ENCODE data around the gene NCBP2. TPM values are rescaled to one million over a fixed set of nuclear protein-coding genes. Genes with fewer than 3 reads are reported as not detected.

Gene NCBP2
- total RNA-seq, 4 donors from 2014 or later: 37.8 to 54.3 (median 45.8) TPM

GRCh38 chr3:196983186-196983585, 40.9 kb upstream of the NCBP2 start:
- Histone ChIP-seq H3K27me3 (peaks cover 0 to 24% (median 0%) of the 10 kb centered on the region in 4 donors), H3K36me3 (no peaks in the 10 kb centered on the region), H3K9me3 (peaks cover 0 to 8% (median 0%) of the 10 kb centered on the region in 4 donors), H3K4me3 (no peak overlapping the region), H3K27ac (replicated peaks in 1 of 4) (no peak overlapping the region), H3K4me1 (peaks cover 0 to 8% (median 4%) of the 10 kb centered on the region in 4 donors)
- intact Hi-C loops (cut with DNase I): no loop called here
- 90% methylated on average over 1 of the region's 1 CpG for WGBS
- DNase-seq (ENCODE audit: extremely low spot score): no peak
- no peak for TF ChIP-seq POLR2AphosphoS5 (IDR thresholded peaks at IDR 0.05)
- no peak for TF ChIP-seq EP300 (IDR thresholded peaks at IDR 0.05)
- TF ChIP-seq CTCF (IDR thresholded peaks at IDR 0.05): no peak
- no peak for TF ChIP-seq POLR2A (IDR thresholded peaks at IDR 0.05; ENCODE audit: low read depth)

- TF ChIP-seq POLR2AphosphoS5 (IDR thresholded peaks at IDR 0.05) (no peak), POLR2A (IDR thresholded peaks at IDR 0.05; ENCODE audit: low read depth) (no peak), CTCF (IDR thresholded peaks at IDR 0.05) (no peak), EP300 (IDR thresholded peaks at IDR 0.05) (no peak)
- no peak for DNase-seq (ENCODE audit: extremely low spot score)
- Histone ChIP-seq H3K36me3 (no peaks in the 10 kb centered on the region), H3K4me1 (peaks cover 0 to 8% (median 4%) of the 10 kb centered on the region in 4 donors), H3K4me3 (no peak overlapping the region), H3K9me3 (peaks cover 0 to 8% (median 0%) of the 10 kb centered on the region in 4 donors), H3K27me3 (peaks cover 0 to 20% (median 0%) of the 10 kb centered on the region in 4 donors), H3K27ac (replicated peaks in 1 of 4) (no peak overlapping the region)
- intact Hi-C loops (cut with DNase I): no loop called here
- 93% methylated on average over 13 of the region's 13 CpGs for WGBS
Measured at GRCh38 chr3:196981657-196982056, 39.3 kb upstream of the NCBP2 start.

- Histone ChIP-seq H3K36me3 (no peaks in the 10 kb centered on the region), H3K4me1 (peaks cover 0 to 8% (median 4%) of the 10 kb centered on the region in 4 donors), H3K4me3 (no peak overlapping the region), H3K27me3 (peaks cover 0 to 8% (median 0%) of the 10 kb centered on the region in 4 donors), H3K27ac (replicated peaks in 1 of 4) (no peak overlapping the region), H3K9me3 (peaks cover 0 to 8% (median 0%) of the 10 kb centered on the region in 4 donors)
- intact Hi-C loops (cut with DNase I): loop anchor here (2.0 kb wide), 1 partner anchor 207 kb away; no protein-coding TSS in a partner anchor
- TF ChIP-seq POLR2AphosphoS5 (IDR thresholded peaks at IDR 0.05) (no peak), POLR2A (IDR thresholded peaks at IDR 0.05; ENCODE audit: low read depth) (no peak), EP300 (IDR thresholded peaks at IDR 0.05) (no peak), CTCF (IDR thresholded peaks at IDR 0.05) (no peak)
- WGBS: 84% methylated on average over 9 of the region's 10 CpGs
- no peak for DNase-seq (ENCODE audit: extremely low spot score)
Measured at GRCh38 chr3:196979545-196979944, 37.2 kb upstream of the NCBP2 start.

GRCh38 chr3:196976941-196977340, 34.6 kb upstream of the NCBP2 start:
- no peaks in the 10 kb centered on the region for H3K9me3 ChIP-seq
- DNase-seq (ENCODE audit: extremely low spot score): no peak
- H3K4me3 ChIP-seq: no peak overlapping the region
- peaks cover 0 to 4% (median 0%) of the 10 kb centered on the region in 4 donors for H3K27me3 ChIP-seq
- H3K36me3 ChIP-seq: no peaks in the 10 kb centered on the region
- WGBS: 78% methylated on average over 11 of the region's 11 CpGs
- intact Hi-C loops (cut with DNase I): no loop called here
- H3K4me1 ChIP-seq: peaks cover 0 to 8% (median 4%) of the 10 kb centered on the region in 4 donors
- TF ChIP-seq POLR2AphosphoS5 (IDR thresholded peaks at IDR 0.05) (no peak), CTCF (IDR thresholded peaks at IDR 0.05) (no peak), EP300 (IDR thresholded peaks at IDR 0.05) (no peak), POLR2A (IDR thresholded peaks at IDR 0.05; ENCODE audit: low read depth) (no peak)
- H3K27ac ChIP-seq (replicated peaks in 1 of 4): no peak overlapping the region

- intact Hi-C loops (cut with DNase I): no loop called here
Measured at GRCh38 chr3:196975349-196975748, 33.0 kb upstream of the NCBP2 start.

More at GRCh38 chr3:196975349-196975748, 33.0 kb upstream of the NCBP2 start:
- DNase-seq (ENCODE audit: extremely low spot score): no peak
- Histone ChIP-seq H3K27ac (replicated peaks in 1 of 4) (no peak overlapping the region), H3K27me3 (peaks cover 0 to 4% (median 0%) of the 10 kb centered on the region in 4 donors), H3K9me3 (no peaks in the 10 kb centered on the region), H3K36me3 (no peaks in the 10 kb centered on the region), H3K4me1 (peaks cover 0 to 8% (median 4%) of the 10 kb centered on the region in 4 donors), H3K4me3 (no peak overlapping the region)
- 77% methylated on average over 4 of the region's 4 CpGs for WGBS
- TF ChIP-seq CTCF (IDR thresholded peaks at IDR 0.05): no peak
- TF ChIP-seq POLR2AphosphoS5 (IDR thresholded peaks at IDR 0.05): no peak
- TF ChIP-seq EP300 (IDR thresholded peaks at IDR 0.05): no peak
- TF ChIP-seq POLR2A (IDR thresholded peaks at IDR 0.05; ENCODE audit: low read depth): no peak

Data from esophagus muscularis mucosa (tissue), 4 donors.